HepG2 (cell line): Measurements from ENCODE around the gene CDC6. TPM values are rescaled to one million over a fixed set of nuclear protein-coding genes. Genes with fewer than 3 reads are reported as not detected.

Experiments used
- ATAC-seq: fragments of 200-7000 bp; cut with Tn5 transposase; 3 replicates; pipeline ENCODE4 v1.9.1; 2020; ENCODE audit warnings: mild to moderate bottlenecking, moderate library complexity
- BruUV-seq: library from RNA; stranded (reverse); fragments of 400-500 nt; replicated peaks from 2 replicates; lab custom pipeline; 2021; lab: Mats Ljungman, UMichigan
- CTCF ChIA-PET: fragments of 300-600 bp; formaldehyde crosslinking; extraction: SDS; loops from one replicate; lab custom pipeline; 2021; ENCODE audit warnings: low total read pairs, inconsistent platforms, low intra/inter-chr PET ratio; lab: Yijun Ruan, JAX
- POLR2A ChIA-PET: fragments of 350-600 bp; sonication (Branson Sonifier 250); formaldehyde crosslinking; loops from one replicate; lab custom pipeline; 2020; ENCODE audit warnings: antibody characterized with exemption, inconsistent platforms; lab: Yijun Ruan, JAX
- DNase-seq: peaks from one replicate; pipeline ENCODE4 v3.0.0-alpha.2; 2015; ENCODE audit warnings: low spot score
- FAIRE-seq: peaks from 3 replicates; lab custom pipeline; 2011; peaks lifted over from hg19 to GRCh38; lab: Jason Lieb, UNC
- H2AFZ ChIP-seq: one replicate; pipeline ENCODE4 v1.6.1; 2011; ENCODE audit warnings: low read length, inconsistent platforms
- H3K27ac ChIP-seq: fragments of 300-600 bp; 3 replicates; pipeline ENCODE4 v1.8.0; 2011; ENCODE audit warnings: mixed run types, mild to moderate bottlenecking, mixed read lengths, low read length, inconsistent platforms; ENCODE audit not compliant: insufficient read depth; ENCODE audit errors: extremely low read length
- H3K27me3 ChIP-seq, 2 experiments: fragments of 200-600 bp in 1 of 2; 2 replicates in 1 of 2; 3 replicates in 1 of 2; pipeline versions ENCODE4 v1.6.0 to v1.8.0; 2011; ENCODE audit warnings: low read length in 2 of 2, mild to moderate bottlenecking in 2 of 2, moderate library complexity in 2 of 2, inconsistent platforms in 1 of 2; ENCODE audit not compliant: insufficient read depth in 2 of 2, control insufficient read depth in 1 of 2
- H3K36me3 ChIP-seq, 2 experiments: fragments of 200-600 bp in 1 of 2; replicated peaks in 1 of 2; 2 replicates in 1 of 2; 3 replicates in 1 of 2; pipeline versions ENCODE4 v1.5.1 to v1.8.0; 2011; ENCODE audit warnings: low read length in 2 of 2, inconsistent platforms in 1 of 2; ENCODE audit not compliant: insufficient read depth in 2 of 2, control insufficient read depth in 1 of 2
- H3K4me1 ChIP-seq: 2 replicates; pipeline ENCODE4 v1.5.1; 2012; ENCODE audit warnings: low read length, inconsistent platforms; ENCODE audit not compliant: insufficient read depth
- H3K4me2 ChIP-seq: 2 replicates; pipeline ENCODE4 v1.6.0; 2011; ENCODE audit warnings: low read depth, low read length, inconsistent platforms
- H3K4me3 ChIP-seq, 3 experiments: fragments of 200-600 bp in 1 of 3; sonication (generic), shearing (Covaris generic) in 1 of 3; replicated peaks in 1 of 3; 2 replicates each; pipeline ENCODE4 v1.5.1; 2011 to 2016; ENCODE audit warnings: low read length in 3 of 3, inconsistent platforms in 2 of 3, low read depth in 2 of 3, mild to moderate bottlenecking in 2 of 3, control low read depth in 1 of 3, mixed read lengths in 1 of 3; ENCODE audit not compliant: insufficient read depth in 1 of 3
- H3K79me2 ChIP-seq: one replicate; pipeline ENCODE4 v1.6.1; 2011; ENCODE audit warnings: low read length, inconsistent platforms; ENCODE audit not compliant: insufficient read depth
- H3K9ac ChIP-seq: 2 replicates; pipeline ENCODE4 v1.6.0; 2011; ENCODE audit warnings: mild to moderate bottlenecking, low read depth, low read length, inconsistent platforms; ENCODE audit not compliant: insufficient read depth
- H3K9me3 ChIP-seq: 2 replicates; pipeline ENCODE4 v1.5.1; 2012; ENCODE audit warnings: mild to moderate bottlenecking, low read length
- H4K20me1 ChIP-seq: 2 replicates; pipeline ENCODE4 v1.6.0; 2011; ENCODE audit warnings: inconsistent platforms, mild to moderate bottlenecking, low read length, moderate library complexity; ENCODE audit not compliant: insufficient read depth
- CBX2 ChIP-seq, 2 experiments: fragments of 200-600 bp in 1 of 2; sonication (generic); formaldehyde crosslinking in 1 of 2; IDR thresholded peaks; 2 replicates each; pipeline versions ENCODE4 v1.7.0 to v1.8.1; 2018 to 2022; ENCODE audit warnings: low read depth in 2 of 2, low read length in 1 of 2, mild to moderate bottlenecking in 1 of 2, missing genetic modification reagents in 1 of 2
- HOXA7 ChIP-seq: sonication (generic); formaldehyde crosslinking; IDR thresholded peaks from 2 replicates; pipeline ENCODE4 v1.8.1; 2022; ENCODE audit warnings: mild to moderate bottlenecking, missing genetic modification reagents, moderate library complexity
- MAFG ChIP-seq: sonication (generic); formaldehyde crosslinking; IDR thresholded peaks from 2 replicates; pipeline ENCODE4 v1.5.1; 2020; ENCODE audit warnings: mild to moderate bottlenecking, missing genetic modification reagents
- SCMH1 ChIP-seq: sonication (generic); formaldehyde crosslinking; IDR thresholded peaks from 2 replicates; pipeline ENCODE4 v1.9.0; 2021; ENCODE audit warnings: missing genetic modification reagents, mild to moderate bottlenecking, borderline replicate concordance
- SRY ChIP-seq: sonication (generic); formaldehyde crosslinking; IDR thresholded peaks from 2 replicates; pipeline ENCODE4 v1.8.0; 2022; ENCODE audit warnings: mild to moderate bottlenecking, missing genetic modification reagents
- THAP8 ChIP-seq: sonication (generic); formaldehyde crosslinking; IDR thresholded peaks from 2 replicates; pipeline ENCODE4 v1.5.1; 2020; ENCODE audit warnings: missing genetic modification reagents, mild to moderate bottlenecking, borderline replicate concordance
- TMF1 ChIP-seq: sonication (generic); formaldehyde crosslinking; IDR thresholded peaks from 2 replicates; pipeline ENCODE4 v1.8.1; 2022; ENCODE audit warnings: low read depth, missing genetic modification reagents
- ZFP37 ChIP-seq: sonication (generic); formaldehyde crosslinking; IDR thresholded peaks from 2 replicates; pipeline ENCODE4 v1.4.0; 2020; ENCODE audit warnings: missing genetic modification reagents, borderline replicate concordance
- ZNF230 ChIP-seq: sonication (generic); formaldehyde crosslinking; IDR thresholded peaks from 2 replicates; pipeline ENCODE4 v1.4.0; 2020; ENCODE audit warnings: mild to moderate bottlenecking, missing genetic modification reagents
- ZNF839 ChIP-seq: sonication (generic); formaldehyde crosslinking; IDR thresholded peaks from 2 replicates; pipeline ENCODE4 v1.4.0; 2020; ENCODE audit warnings: missing genetic modification reagents, mild to moderate bottlenecking, borderline replicate concordance
- ZSCAN9 ChIP-seq: IDR thresholded peaks from 2 replicates; pipeline ENCODE4 v1.6.1; 2016; ENCODE audit warnings: borderline replicate concordance
- WGBS: methylation state at CpG from one replicate; pipeline ENCODE4 v1.1.6; 2017; ENCODE audit warnings: low lambda C conversion rate; 5-methylcytosine and 5-hydroxymethylcytosine counted together
- in situ Hi-C: cut with HindIII; loops from 2 replicates; pipeline ENCODE4 v1.10.0; 2017; ENCODE audit warnings: low pct_unique_long_range_greater_than_20kb; ENCODE audit not compliant: extremely low pct_ligation_motif_present
- intact Hi-C: fragments of 100-400 bp; cut with micrococcal nuclease; formaldehyde crosslinking; loops from one replicate; pipeline ENCODE4 v1.10.0; 2022; ENCODE audit not compliant: unreplicated experiment
- polyA plus RNA-seq, 8 experiments: library from polyadenylated mRNA; depleted of rRNA in 3 of 8; stranded (reverse) in 7 of 8; unstranded in 1 of 8; fragments of >200 nt; fragmentation: Illumina TruSeq in 4 of 8; extraction: Trizol in 4 of 8; gene quantifications; 2 replicates each; pipeline versions ENCODE4 v1.2.1 to v1.2.3, GENCODE V29; 2011 to 2016; ENCODE audit warnings: low read depth in 4 of 8, missing spikeins in 1 of 8, mixed read lengths in 1 of 8; ENCODE audit not compliant: insufficient read depth in 1 of 8
- total RNA-seq, 5 experiments: library from RNA; depleted of rRNA; stranded (reverse); fragments of >200 nt; fragmentation: Illumina TruSeq; extraction: Trizol; gene quantifications; 2 replicates each; pipeline ENCODE4 v1.2.3, GENCODE V29; 2016; ENCODE audit warnings: low read depth in 1 of 5

The CDC6 gene
- total and polyA plus RNA-seq, 2 of the 13 experiments (the other 11 are each of a cell fraction or from before 2014, with no cell fraction given): 17.4 to 114 TPM

GRCh38 chr17:40291281-40291664, 3.6 kb downstream of the CDC6 start:
- no peak for TF ChIP-seq SCMH1 (CRISPR knock-in tag)
- TF ChIP-seq MAFG (CRISPR knock-in tag): no peak
- no peak for TF ChIP-seq CBX2 (IDR thresholded peaks at IDR 0.05; ENCODE audit: low read depth, low read length)
- no peak for TF ChIP-seq CBX2 (CRISPR knock-in tag; IDR thresholded peaks at IDR 0.05; ENCODE audit: low read depth)
- TF ChIP-seq TMF1 (CRISPR knock-in tag): no peak
- no peak for TF ChIP-seq THAP8 (CRISPR knock-in tag)
- no peak for TF ChIP-seq ZFP37 (CRISPR knock-in tag)
- TF ChIP-seq ZSCAN9 (CRISPR knock-in tag): no peak
- no peak for TF ChIP-seq HOXA7 (CRISPR knock-in tag)
- TF ChIP-seq ZNF230 (CRISPR knock-in tag): no peak
- no peak for TF ChIP-seq SRY (CRISPR knock-in tag)
- TF ChIP-seq ZNF839 (CRISPR knock-in tag): no peak
- BruUV-seq: no TSS peak
- H3K4me2 ChIP-seq: no peak overlapping the region
- H3K27me3 ChIP-seq: no peaks in the 10 kb centered on the region
- H3K9ac ChIP-seq: no peak overlapping the region
- WGBS: 92% methylated on average over 2 of the region's 2 CpGs
- ChIA-PET CTCF (interaction anchor here (1.8 to 2.5 kb wide), 3 partner anchors 89 to 277 kb away, joined by 9 to 38 read pairs (median 14); no protein-coding TSS in a partner anchor), POLR2A (no interaction called here)
- peaks cover 18 to 54% of the 10 kb centered on the region in 2 experiments for H3K36me3 ChIP-seq
- no peak for FAIRE-seq
- intact Hi-C loops (no loop called here), in situ Hi-C loops (no loop called here)
- peaks cover 46% of the 10 kb centered on the region for H3K4me1 ChIP-seq
- ATAC-seq: no peak
- H3K79me2 ChIP-seq: peaks cover 32% of the 10 kb centered on the region
- H3K4me3 ChIP-seq: no peak overlapping the region
- H3K27ac ChIP-seq: no peak overlapping the region
- no peaks in the 10 kb centered on the region for H3K9me3 ChIP-seq
- no peaks in the 10 kb centered on the region for H4K20me1 ChIP-seq
- DNase-seq: no peak
- no peak overlapping the region for H2AFZ ChIP-seq
